ENCODE results near the gene SORL1-AS1.
A peak's percentile ranks its signal among the peaks of the same experiment; 100 is the strongest.

The SORL1-AS1 gene

GRCh38 chr11:121482231-121483129 lies 29.7 kb upstream of the SORL1-AS1 start:
- ChIA-PET CTCF (interaction anchor here (0.8 to 3.5 kb wide), 10 partner anchors 11 to 191 kb away, joined by 3 to 11 read pairs (median 4); partner anchors contain the start of genes SORL1 and SORL1-AS1), SMC1A (ENCODE audit: uncharacterized antibody, unreplicated experiment) (interaction anchor here (0.8 to 3.3 kb wide), 20 partner anchors 12 to 173 kb away, joined by 3 to 34 read pairs (median 4); partner anchors contain the start of gene SORL1-AS1), RAD21 (ENCODE audit: unreplicated experiment) (interaction anchor here (1.1 to 2.3 kb wide), 7 partner anchors 12 to 146 kb away, joined by 5 to 13 read pairs (median 6); no protein-coding TSS in a partner anchor), POLR2A (interaction anchor here (0.8 to 3.2 kb wide), 7 partner anchors 8 to 57 kb away, joined by 3 to 13 read pairs (median 3); no protein-coding TSS in a partner anchor)
- Histone ChIP-seq H3K4me1 (ENCODE audit: control insufficient read depth, insufficient read depth, low read length) (peaks cover 37% of the 10 kb centered on the region), H2AFZ (ENCODE audit: control insufficient read depth, low read depth, low read length) (no peak overlapping the region), H3K27me3 (replicated peaks in 1 of 2; ENCODE audit: control insufficient read depth in 2 of 2, insufficient read depth in 2 of 2, low read length in 1 of 2) (no peaks in the 10 kb centered on the region), H3K27ac (ENCODE audit: control insufficient read depth, insufficient read depth) (peak overlapping the region; percentile 77), H3K36me3 (ENCODE audit: control insufficient read depth in 2 of 2, insufficient read depth in 2 of 2, low read length in 1 of 2) (peaks cover 36 to 39% of the 10 kb centered on the region in 2 experiments), H3K4me2 (ENCODE audit: control insufficient read depth, insufficient read depth) (peak overlapping the region; percentile 70), H3K9ac (ENCODE audit: control insufficient read depth, insufficient read depth, low read length) (peak overlapping the region; percentile 46), H3K4me3 (peak overlapping the region; percentile 36), H4K20me1 (ENCODE audit: control insufficient read depth, insufficient read depth) (no peaks in the 10 kb centered on the region; the same call in 1 of the 2 replicates), H3K79me2 (ENCODE audit: control insufficient read depth, insufficient read depth, low read length) (peaks cover 56% of the 10 kb centered on the region), H3K9me3 (replicated peaks; ENCODE audit: control insufficient read depth, insufficient read depth, low read length) (no peaks in the 10 kb centered on the region)
- BruUV-seq (replicated peaks), result TSS peak; percentile 32
- 34% methylated on average over 9 of the region's 9 CpGs for WGBS (ENCODE audit: insufficient coverage, insufficient replicate concordance, low lambda C conversion rate, missing lambda C conversion rate)
- in situ Hi-C loops (cut with MboI) (no loop called here), intact Hi-C loops (cut with micrococcal nuclease; ENCODE audit: unreplicated experiment) (loop anchor here (2.0 kb wide), 1 partner anchor 28 kb away; no protein-coding TSS in a partner anchor)
- FAIRE-seq (no peak), ATAC-seq (peak; percentile 93), DNase-seq (ENCODE audit: low read depth, low spot score) (peak; percentile 93)
- TF ChIP-seq CREB1 (IDR thresholded peaks at IDR 0.05; ENCODE audit: low read depth) (peak; percentile 37; the same call in 1 of the 2 replicates), RELB (IDR thresholded peaks at IDR 0.05; ENCODE audit: low read depth) (peak; percentile 25; the same call in 1 of the 2 replicates), PAX5 (IDR thresholded peaks at IDR 0.05; ENCODE audit: borderline replicate concordance, low read depth, low read length) (peak; percentile 9; the same call in 1 of the 2 replicates), JUND (IDR thresholded peaks at IDR 0.05; ENCODE audit: low read depth, low read length) (no peak), BCLAF1 (IDR thresholded peaks at IDR 0.05) (no peak), ZBED1 (IDR thresholded peaks at IDR 0.05; ENCODE audit: borderline replicate concordance) (no peak), SKIL (IDR thresholded peaks at IDR 0.05; ENCODE audit: low read depth, poor library complexity, severe bottlenecking) (peak; percentile 58), SUPT20H (IDR thresholded peaks at IDR 0.05; ENCODE audit: borderline replicate concordance, control insufficient read depth, low read depth, low read length) (no peak), MXI1 (IDR thresholded peaks at IDR 0.05; ENCODE audit: low read depth, low read length) (no peak), IKZF1 (conservative IDR thresholded peaks at IDR 0.05) (peak; percentile 70), EGR1 (IDR thresholded peaks at IDR 0.05; ENCODE audit: borderline replicate concordance in 1 of 2, low read depth in 2 of 2, low read length in 2 of 2) (0 out of 3 replicates have a peak, but pooled peaks of 1 of the 2 experiments have one; percentile 10), POU2F2 (IDR thresholded peaks at IDR 0.05; ENCODE audit: borderline replicate concordance, low read depth, low read length) (peak; percentile 29; the same call in 1 of the 3 replicates), NFIC (IDR thresholded peaks at IDR 0.05; ENCODE audit: low read depth, low read length) (peak; percentile 69; the same call in 1 of the 2 replicates), FOXK2 (IDR thresholded peaks at IDR 0.05) (no peak)
